T-cell (primary cell): ENCODE data around the gene PARD3B. TPM values are rescaled to one million over a fixed set of nuclear protein-coding genes. Genes with fewer than 3 reads are reported as not detected.

Source experiments
- ATAC-seq, 4 experiments: fragments of 200-7000 bp in 3 of 4; fragments of 150-1000 bp in 1 of 4; cut with Tn5 transposase; replicated peaks in 1 of 4; 1 replicate in 3 of 4; 2 replicates in 1 of 4; pipeline ENCODE4 v1.10.0; 2021; ENCODE audit warnings: moderate library complexity in 3 of 4, mild to moderate bottlenecking in 2 of 4, moderate number of reproducible peaks in 1 of 4
- CTCF ChIA-PET, 2 donors: fragments of 300-600 bp; sonication (Branson Sonifier 250); formaldehyde crosslinking; loops; one replicate each; lab custom pipeline; 2022; ENCODE audit warnings: antibody characterized with exemption in 2 of 2; lab: Charles Lee
- POLR2A ChIA-PET, 2 donors: fragments of 300-600 bp; sonication (Branson Sonifier 250); formaldehyde crosslinking; loops; one replicate each; lab custom pipeline; 2022; ENCODE audit warnings: antibody characterized with exemption in 2 of 2; lab: Charles Lee
- DNase-seq, 35 experiments: peaks; one replicate each; pipeline versions ENCODE4 v3.0.0 to v3.0.0-alpha.2; 2013 to 2023
- H3K27ac ChIP-seq: one replicate; pipeline ENCODE4 v1.5.1; 2013; ENCODE audit warnings: low read length
- H3K27me3 ChIP-seq, 2 experiments: replicated peaks in 1 of 2; 1 replicate in 1 of 2; 2 replicates in 1 of 2; pipeline versions ENCODE4 v1.6.1 to v1.7.0; 2013; ENCODE audit warnings: low read length in 1 of 2, mixed read lengths in 1 of 2; ENCODE audit not compliant: control insufficient read depth in 2 of 2, insufficient read depth in 2 of 2; ENCODE audit errors: extremely low read depth in 1 of 2
- H3K36me3 ChIP-seq, 2 donors: 1 replicate in 1 of 2; 2 replicates in 1 of 2; pipeline versions ENCODE4 v1.6.1 to v1.7.0; 2013; ENCODE audit warnings: low read length in 1 of 2; ENCODE audit not compliant: control insufficient read depth in 2 of 2, insufficient read depth in 1 of 2; ENCODE audit errors: extremely low read depth in 1 of 2
- H3K4me1 ChIP-seq, 2 experiments: 1 replicate in 1 of 2; 2 replicates in 1 of 2; pipeline versions ENCODE4 v1.6.1 to v1.7.0; 2013; ENCODE audit warnings: low read length in 2 of 2, mixed read lengths in 1 of 2; ENCODE audit not compliant: insufficient read depth in 2 of 2, control insufficient read depth in 1 of 2; ENCODE audit errors: extremely low read depth in 1 of 2
- H3K4me3 ChIP-seq, 2 donors: 1 replicate in 1 of 2; 2 replicates in 1 of 2; pipeline versions ENCODE4 v1.5.1 to v1.7.0; 2013; ENCODE audit warnings: mild to moderate bottlenecking in 2 of 2, low read length in 1 of 2, moderate library complexity in 1 of 2; ENCODE audit not compliant: control insufficient read depth in 1 of 2; ENCODE audit errors: extremely low read depth in 1 of 2
- H3K9me3 ChIP-seq: 2 replicates; pipeline ENCODE4 v1.7.0; 2013
- H3K27ac Mint-ChIP-seq, 2 donors: one replicate each; pipeline ENCODE4 v1.8.0; 2020 to 2021; ENCODE audit warnings: mild to moderate bottlenecking in 2 of 2, mixed read lengths in 2 of 2
- H3K27me3 Mint-ChIP-seq, 2 donors: one replicate each; pipeline ENCODE4 v1.8.0; 2021 to 2022; ENCODE audit warnings: mixed read lengths in 2 of 2
- H3K36me3 Mint-ChIP-seq: one replicate; pipeline ENCODE4 v1.8.0; 2021; ENCODE audit warnings: mixed read lengths
- H3K4me1 Mint-ChIP-seq, 3 donors: one replicate each; pipeline ENCODE4 v1.8.0; 2020 to 2022; ENCODE audit warnings: mixed read lengths in 3 of 3, mild to moderate bottlenecking in 1 of 3
- H3K4me3 Mint-ChIP-seq, 3 donors: one replicate each; pipeline ENCODE4 v1.8.0; 2020 to 2022; ENCODE audit warnings: mild to moderate bottlenecking in 3 of 3, mixed read lengths in 3 of 3, moderate library complexity in 3 of 3
- H3K9me3 Mint-ChIP-seq, 3 donors: one replicate each; pipeline ENCODE4 v1.8.0; 2020 to 2022; ENCODE audit warnings: mixed read lengths in 3 of 3
- WGBS: methylation state at CpG from one replicate; pipeline ENCODE4 v1.1.5; 2013; ENCODE audit warnings: missing lambda C conversion rate; ENCODE audit not compliant: insufficient coverage; 5-methylcytosine and 5-hydroxymethylcytosine counted together
- total RNA-seq, 35 experiments: library from RNA in 6 of 35; stranded (reverse) in 6 of 35; fragments of 120-200 nt in 1 of 35; gene quantifications; one replicate each; pipeline versions ENCODE4 v1.2.1 to v1.2.4 and lab custom pipeline; 2013 to 2026

Gene PARD3B
- total RNA-seq, 5 donors from 2014 or later (not counting 1 experiment from before 2014, with no cell fraction given): 0.75 to 2.0 (median 1.6) TPM

DNA sequence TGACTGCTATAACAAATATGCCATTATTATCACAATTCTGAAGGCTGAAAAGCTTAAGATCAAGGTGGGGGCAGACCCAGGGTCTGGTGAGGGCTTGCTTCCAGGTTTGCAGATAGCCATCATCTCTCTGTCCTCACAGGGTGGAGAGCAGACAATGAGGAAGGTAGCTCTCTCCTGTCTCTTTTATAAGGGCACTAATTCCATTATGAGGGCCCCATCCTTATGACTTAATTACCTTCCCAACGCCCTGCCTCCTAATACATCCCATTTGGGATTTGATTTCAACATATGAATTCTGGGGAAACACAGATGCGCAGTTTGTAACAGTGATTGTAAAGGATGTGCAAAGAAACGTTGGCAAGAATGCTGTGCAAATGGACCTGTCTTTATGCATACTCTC, 44.8 kb downstream of the PARD3B start:
- no peak overlapping the region for H3K4me3 ChIP-seq
- POLR2A ChIA-PET: no interaction called here
- H3K4me1 ChIP-seq: no peaks in the 10 kb centered on the region
- WGBS: no CpG with 5 or more reads among the region's 3 CpGs
- DNase-seq (no peak), ATAC-seq (no peak)
- Mint-ChIP-seq H3K9me3 (peaks cover 8 to 15% (median 11%) of the 10 kb centered on the region in 3 donors), H3K36me3 (peaks cover 3% of the 10 kb centered on the region), H3K27me3 (peaks cover 3 to 22% of the 10 kb centered on the region in 2 donors), H3K4me3 (no peak overlapping the region), H3K4me1 (no peaks in the 10 kb centered on the region), H3K27ac (no peak overlapping the region)
- CTCF ChIA-PET: no interaction called here
- H3K9me3 ChIP-seq: no peaks in the 10 kb centered on the region
- no peaks in the 10 kb centered on the region for H3K36me3 ChIP-seq
- no peak overlapping the region for H3K27ac ChIP-seq
- H3K27me3 ChIP-seq: no peaks in the 10 kb centered on the region

DNA sequence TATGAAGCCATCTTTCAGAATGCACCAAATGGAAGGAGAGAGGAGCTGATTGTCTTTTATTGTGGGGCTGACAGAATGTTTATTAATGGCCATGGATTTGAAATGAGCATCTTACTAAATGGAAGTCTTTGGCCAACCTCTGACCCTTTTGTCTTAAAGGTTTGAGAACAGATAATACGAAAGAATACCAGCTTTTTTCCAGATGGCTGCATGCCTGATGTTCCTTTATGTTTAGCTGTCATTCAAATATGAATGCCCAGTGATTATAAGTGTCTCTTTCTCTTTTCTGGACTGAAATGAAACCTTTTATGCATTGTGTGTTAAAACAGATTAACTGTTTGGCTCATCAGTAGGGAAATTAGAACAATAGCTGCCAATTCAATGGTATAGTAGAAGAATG, 46.0 kb downstream of the PARD3B start:
- DNase-seq (no peak), ATAC-seq (no peak)
- H3K27me3 Mint-ChIP-seq: peaks cover 3 to 25% of the 10 kb centered on the region in 2 donors
- peaks cover 8 to 15% (median 11%) of the 10 kb centered on the region in 3 donors for H3K9me3 Mint-ChIP-seq
- H3K4me1 Mint-ChIP-seq: no peaks in the 10 kb centered on the region
- Histone ChIP-seq H3K27me3 (no peaks in the 10 kb centered on the region), H3K9me3 (no peaks in the 10 kb centered on the region), H3K36me3 (no peaks in the 10 kb centered on the region), H3K4me3 (no peak overlapping the region), H3K27ac (no peak overlapping the region), H3K4me1 (no peaks in the 10 kb centered on the region)
- CTCF ChIA-PET: no interaction called here
- POLR2A ChIA-PET: no interaction called here
- H3K27ac Mint-ChIP-seq: no peak overlapping the region
- peaks cover 3% of the 10 kb centered on the region for H3K36me3 Mint-ChIP-seq
- no peak overlapping the region for H3K4me3 Mint-ChIP-seq
- 83% methylated on average over 1 of the region's 1 CpG for WGBS

DNA sequence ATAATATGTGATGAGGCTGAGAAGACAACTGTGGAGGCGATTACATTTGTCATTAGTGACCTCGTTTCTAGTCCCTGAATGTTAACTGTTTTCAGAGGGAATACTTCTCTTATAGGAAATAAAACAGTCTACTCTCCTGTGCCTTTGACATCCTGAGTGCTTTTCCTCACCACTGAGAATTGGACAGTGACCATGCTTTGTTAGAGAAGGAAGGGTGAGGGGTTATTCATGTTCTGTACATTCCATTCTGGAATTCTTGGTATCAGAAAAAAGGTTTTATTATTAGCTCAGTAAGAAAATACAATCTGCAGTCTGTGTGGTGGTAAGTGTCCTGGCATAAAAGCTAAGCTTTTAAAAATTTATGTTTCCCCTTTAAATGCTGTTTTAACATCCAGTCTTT, 58.8 kb downstream of the PARD3B start:
- ChIA-PET POLR2A (no interaction called here), CTCF (interaction anchor here in 1 of 2 donors (0.6 kb wide), 1 partner anchor 1007 kb away, joined by 4 read pairs; no protein-coding TSS in a partner anchor)
- Histone ChIP-seq H3K9me3 (peaks cover 2% of the 10 kb centered on the region), H3K27ac (no peak overlapping the region), H3K27me3 (no peaks in the 10 kb centered on the region), H3K4me1 (no peaks in the 10 kb centered on the region), H3K36me3 (no peaks in the 10 kb centered on the region), H3K4me3 (no peak overlapping the region)
- no peak overlapping the region for H3K27ac Mint-ChIP-seq
- no peak overlapping the region for H3K4me3 Mint-ChIP-seq
- DNase-seq: no peak
- no peaks in the 10 kb centered on the region for H3K4me1 Mint-ChIP-seq
- H3K9me3 Mint-ChIP-seq: peaks cover 0 to 5% (median 0%) of the 10 kb centered on the region in 3 donors
- no peak for ATAC-seq
- WGBS: no CpG with 5 or more reads among the region's 2 CpGs
- H3K36me3 Mint-ChIP-seq: no peaks in the 10 kb centered on the region
- H3K27me3 Mint-ChIP-seq: peaks cover 3 to 33% of the 10 kb centered on the region in 2 donors

DNA sequence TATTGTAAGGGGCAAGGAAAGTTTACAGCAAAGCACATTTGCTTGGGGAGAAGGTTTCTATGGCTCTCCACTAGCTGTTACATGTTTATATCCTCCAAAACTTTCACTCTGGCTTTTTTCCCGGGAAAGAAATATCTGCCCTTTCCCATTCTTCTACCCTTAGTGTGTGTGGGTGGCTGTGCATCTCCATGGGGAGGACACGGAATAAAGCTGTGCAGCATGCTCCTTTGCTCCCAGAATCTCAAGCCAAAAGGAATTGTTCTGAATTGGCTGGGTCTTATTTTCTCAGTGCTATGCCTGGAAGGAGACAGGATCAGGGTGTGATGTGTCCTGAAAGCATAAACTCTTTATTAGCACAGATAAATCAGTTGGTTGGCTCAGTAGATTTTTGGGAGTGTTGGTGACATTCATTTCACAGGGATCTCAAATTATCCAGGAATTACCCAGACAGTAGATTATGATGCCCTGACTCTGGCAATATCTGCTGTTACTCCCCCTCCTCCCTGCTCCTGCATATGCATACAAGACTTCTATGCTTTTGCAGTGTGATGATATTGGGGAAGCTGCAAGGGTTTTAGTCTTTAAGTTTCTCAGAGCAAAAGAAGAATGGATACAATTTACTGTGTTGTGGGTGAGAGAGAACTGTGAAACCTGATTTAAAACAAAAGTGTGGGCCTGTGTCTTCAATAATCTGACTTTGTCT, 63.1 kb downstream of the PARD3B start:
- Mint-ChIP-seq H3K4me1 (no peaks in the 10 kb centered on the region), H3K9me3 (no peaks in the 10 kb centered on the region), H3K4me3 (no peak overlapping the region), H3K36me3 (no peaks in the 10 kb centered on the region), H3K27me3 (peaks cover 0 to 15% of the 10 kb centered on the region in 2 donors), H3K27ac (no peak overlapping the region)
- Histone ChIP-seq H3K9me3 (no peaks in the 10 kb centered on the region), H3K27me3 (no peaks in the 10 kb centered on the region), H3K4me3 (no peak overlapping the region), H3K27ac (no peak overlapping the region), H3K36me3 (no peaks in the 10 kb centered on the region), H3K4me1 (no peaks in the 10 kb centered on the region)
- POLR2A ChIA-PET: no interaction called here
- no peak for DNase-seq
- CTCF ChIA-PET: interaction anchor here in 1 of 2 donors (1.4 kb wide), 1 partner anchor 14 kb away, joined by 3 read pairs; no protein-coding TSS in a partner anchor
- WGBS: no CpG with 5 or more reads among the region's 2 CpGs
- ATAC-seq: no peak

DNA sequence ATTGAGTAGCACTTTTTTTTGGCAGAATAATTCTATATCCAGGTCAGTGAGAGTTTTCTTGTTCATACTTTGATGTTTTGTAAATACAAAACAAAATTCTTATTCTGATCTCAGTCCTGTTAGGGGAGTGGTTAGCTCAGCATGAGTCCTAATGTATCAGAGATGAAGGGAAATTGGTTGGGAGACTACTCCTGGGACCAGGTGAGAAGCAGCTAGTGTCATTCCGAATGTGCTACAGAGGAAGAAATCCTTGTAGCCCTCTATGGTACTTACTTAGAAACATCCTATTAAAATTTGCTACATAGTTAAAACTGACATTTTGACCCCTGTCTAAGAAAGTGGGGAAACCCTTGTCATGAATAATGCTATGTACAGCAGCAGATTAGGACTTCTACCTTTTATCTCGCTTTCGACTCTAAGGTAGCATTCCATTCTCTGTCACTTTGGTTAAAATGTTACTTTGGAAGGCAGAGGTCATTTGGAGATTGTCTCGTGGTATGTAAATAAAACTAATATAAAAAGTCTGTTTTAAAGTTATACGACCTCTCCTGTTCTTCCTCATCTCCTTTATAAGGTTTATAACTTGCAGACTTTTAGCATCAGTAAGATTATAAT, 65.8 kb downstream of the PARD3B start:
- Histone ChIP-seq H3K9me3 (no peaks in the 10 kb centered on the region), H3K4me1 (no peaks in the 10 kb centered on the region), H3K36me3 (no peaks in the 10 kb centered on the region), H3K4me3 (no peak overlapping the region), H3K27ac (no peak overlapping the region), H3K27me3 (no peaks in the 10 kb centered on the region)
- Mint-ChIP-seq H3K4me1 (no peaks in the 10 kb centered on the region), H3K4me3 (no peak overlapping the region), H3K36me3 (no peaks in the 10 kb centered on the region), H3K27ac (no peak overlapping the region), H3K9me3 (no peaks in the 10 kb centered on the region), H3K27me3 (peaks cover 2 to 4% of the 10 kb centered on the region in 2 donors)
- ChIA-PET POLR2A (no interaction called here), CTCF (no interaction called here)
- WGBS: no CpG with 5 or more reads among the region's 5 CpGs
- ATAC-seq: no peak
- DNase-seq: no peak

DNA sequence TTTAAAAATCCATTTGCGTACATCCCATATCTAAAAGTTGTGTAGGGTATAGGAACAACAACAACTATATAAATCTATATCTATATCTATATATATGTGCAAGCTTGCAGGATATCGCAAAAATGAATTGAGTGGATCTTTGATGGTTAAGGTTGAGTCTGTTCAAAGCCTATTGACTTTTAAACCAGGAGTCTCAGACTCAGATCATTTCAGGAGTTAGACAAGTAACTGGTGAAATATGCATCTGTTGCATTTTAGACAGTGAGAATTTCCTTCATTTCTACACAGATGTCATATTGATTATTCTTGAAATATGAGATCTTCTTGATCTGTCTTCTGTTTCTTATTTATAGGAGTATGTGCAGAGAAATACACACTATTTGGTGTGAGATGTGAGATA, 66.5 kb downstream of the PARD3B start:
- H3K4me1 Mint-ChIP-seq: no peaks in the 10 kb centered on the region
- Histone ChIP-seq H3K4me3 (no peak overlapping the region), H3K4me1 (no peaks in the 10 kb centered on the region), H3K27ac (no peak overlapping the region), H3K27me3 (no peaks in the 10 kb centered on the region), H3K9me3 (no peaks in the 10 kb centered on the region), H3K36me3 (no peaks in the 10 kb centered on the region)
- no peak for DNase-seq
- ATAC-seq: no peak
- WGBS: no CpG with 5 or more reads among the region's 2 CpGs
- POLR2A ChIA-PET: no interaction called here
- H3K4me3 Mint-ChIP-seq: no peak overlapping the region
- peaks cover 2 to 3% of the 10 kb centered on the region in 2 donors for H3K27me3 Mint-ChIP-seq
- H3K9me3 Mint-ChIP-seq: no peaks in the 10 kb centered on the region
- no peaks in the 10 kb centered on the region for H3K36me3 Mint-ChIP-seq
- H3K27ac Mint-ChIP-seq: no peak overlapping the region
- CTCF ChIA-PET: no interaction called here
